ENCODE measurements around the gene RASGRF1.
A peak's percentile ranks its signal among the peaks of the same experiment; 100 is the strongest.

RASGRF1 gene

DNA sequence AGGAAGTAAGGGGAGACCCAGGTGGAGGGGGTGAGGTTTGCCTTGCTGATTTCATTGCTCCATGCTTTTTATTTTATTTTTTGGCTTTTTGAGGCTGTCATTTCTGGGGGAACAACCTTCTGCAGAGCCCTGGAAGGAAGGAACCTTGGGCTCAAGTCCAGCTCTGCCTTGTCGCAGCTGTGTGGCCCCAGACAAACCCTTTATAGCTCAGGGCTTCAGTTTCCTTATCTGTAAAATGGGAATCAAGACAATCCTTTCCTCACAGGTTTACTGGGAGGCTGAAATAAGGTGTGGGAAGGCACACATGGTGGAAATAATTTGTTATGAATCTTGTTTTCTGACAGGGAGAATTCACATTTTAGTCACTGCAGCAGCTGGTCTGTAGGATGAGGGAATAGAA lies 100.3 kb downstream of the RASGRF1 start:
- DNase-seq (ENCODE audit: low read depth in 2 of 3, low spot score in 1 of 3), result no peak

DNA sequence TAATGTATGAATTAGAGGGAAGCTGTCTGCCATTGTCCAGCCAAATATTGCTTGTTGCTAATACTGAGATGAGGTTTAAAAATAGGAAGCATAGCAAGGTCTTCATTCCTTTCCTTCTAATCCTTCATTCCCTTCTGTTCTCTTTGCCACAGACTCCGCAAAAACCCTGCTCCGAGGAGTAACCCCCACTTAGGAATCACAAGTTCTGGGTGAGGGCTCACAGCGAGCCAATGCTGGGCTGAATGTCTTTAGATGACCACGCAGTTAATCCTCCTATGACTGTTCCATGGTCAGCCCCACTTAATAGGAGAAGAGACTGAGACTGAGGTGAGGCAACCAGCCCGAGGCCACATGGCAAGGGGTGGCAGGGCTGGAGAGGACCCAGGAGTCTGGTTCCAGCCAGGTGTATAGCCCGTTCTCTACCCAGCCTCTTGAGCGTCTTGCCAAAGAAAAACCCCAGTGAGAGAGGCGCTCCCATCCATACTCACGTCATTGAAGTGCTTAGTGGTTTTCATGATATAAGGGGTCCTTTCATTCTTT lies 100.8 kb downstream of the RASGRF1 start:
- DNase-seq (ENCODE audit: low read depth in 2 of 3, low spot score in 1 of 3), result no peak

DNA sequence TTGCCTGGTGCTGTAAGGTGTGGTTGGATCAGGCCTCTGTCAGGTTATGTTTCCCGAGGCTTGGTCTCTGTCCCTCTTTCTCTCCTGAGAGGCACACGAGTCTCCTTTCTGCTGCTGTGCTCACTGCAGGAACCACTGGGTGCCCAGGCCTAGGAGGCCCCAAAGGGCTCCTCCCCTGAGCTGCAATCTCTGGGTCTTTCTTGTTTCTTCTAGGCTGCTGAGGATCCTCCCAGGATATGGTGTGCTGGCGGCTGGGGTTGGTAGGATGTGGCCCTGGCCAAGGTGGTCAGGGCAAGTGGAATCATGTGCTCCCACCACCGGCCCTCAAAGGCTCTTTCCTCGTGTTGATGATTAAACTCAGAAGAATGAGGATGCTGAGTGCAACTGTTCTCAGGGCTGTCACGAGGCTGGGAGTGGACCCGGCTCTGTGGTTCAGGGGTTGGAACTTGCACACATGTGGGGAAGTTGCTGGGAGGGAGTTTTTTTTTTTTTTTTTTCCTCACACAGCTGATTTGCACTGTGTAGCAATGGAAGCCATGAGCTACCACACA lies 102.1 kb downstream of the RASGRF1 start:
- no peak for DNase-seq (ENCODE audit: low read depth in 2 of 3, low spot score in 1 of 3)

DNA sequence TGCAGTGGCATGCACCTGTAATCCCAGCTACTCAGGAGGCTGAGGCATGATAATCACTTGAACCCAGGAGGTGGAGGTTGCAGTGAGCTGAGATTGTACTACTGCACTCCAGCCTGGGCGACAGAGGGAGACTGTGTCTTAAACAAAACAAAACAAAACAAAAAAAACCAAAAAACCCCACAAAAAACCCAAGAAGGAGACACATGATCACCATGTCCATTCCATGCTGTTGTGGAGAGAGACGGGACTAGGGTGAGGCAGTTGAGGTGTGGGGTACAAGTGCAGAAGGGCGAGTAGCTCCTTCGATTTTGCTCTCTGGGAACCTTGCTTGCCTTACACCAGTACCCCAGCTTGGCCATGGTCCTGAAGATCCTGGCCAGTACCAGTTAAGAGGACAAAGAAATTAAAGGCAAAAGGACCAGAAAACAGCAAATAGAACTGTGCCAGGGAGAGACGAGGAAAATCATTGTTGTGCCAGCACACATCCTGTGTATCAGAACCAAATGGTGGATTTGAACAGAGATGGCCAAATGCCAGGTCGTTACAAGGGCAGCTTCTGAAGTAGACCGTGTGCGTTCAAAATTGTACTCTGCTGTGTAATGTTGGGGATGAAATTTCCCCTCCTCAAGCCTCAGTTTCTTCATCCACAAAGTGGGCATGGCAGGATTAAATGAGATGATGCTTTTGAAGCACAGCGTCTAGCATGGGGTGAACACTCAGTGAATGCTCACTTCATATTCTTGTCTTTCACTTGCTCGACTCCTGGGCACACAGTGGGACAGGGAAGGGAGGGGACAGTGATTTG lies 102.8 kb downstream of the RASGRF1 start:
- DNase-seq (ENCODE audit: low read depth in 2 of 3, low spot score in 1 of 3), result no peak

DNA sequence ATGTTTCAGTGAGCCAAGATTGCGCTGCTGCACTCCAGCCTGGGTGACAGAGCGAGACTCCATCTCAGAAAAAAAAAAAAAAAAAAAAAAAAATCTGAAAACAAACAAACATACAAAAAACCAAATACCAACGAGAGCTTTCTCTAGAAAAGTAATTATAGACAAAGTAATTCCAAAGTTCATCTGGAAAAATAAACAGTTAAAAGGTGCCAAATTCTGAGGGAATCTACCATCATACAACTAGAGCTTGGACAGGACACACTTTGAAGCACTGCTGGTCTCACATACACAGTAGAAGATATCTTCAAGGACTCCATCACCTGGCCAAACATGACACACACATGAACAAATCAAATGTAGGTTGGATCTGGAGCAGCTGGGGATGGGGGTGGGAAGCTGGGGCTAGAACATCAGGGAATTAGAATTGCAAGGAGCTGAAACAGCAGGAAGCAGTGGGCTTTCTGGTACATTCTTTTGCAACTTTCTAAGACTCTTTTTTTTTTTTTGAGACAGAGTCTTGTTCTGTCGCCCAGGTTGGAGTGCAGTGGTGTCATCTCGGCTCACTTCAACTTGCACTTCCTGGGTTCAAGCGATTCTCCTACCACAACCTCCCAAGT lies 104.6 kb downstream of the RASGRF1 start:
- DNase-seq (ENCODE audit: low read depth in 2 of 3, low spot score in 1 of 3), result no peak

DNA sequence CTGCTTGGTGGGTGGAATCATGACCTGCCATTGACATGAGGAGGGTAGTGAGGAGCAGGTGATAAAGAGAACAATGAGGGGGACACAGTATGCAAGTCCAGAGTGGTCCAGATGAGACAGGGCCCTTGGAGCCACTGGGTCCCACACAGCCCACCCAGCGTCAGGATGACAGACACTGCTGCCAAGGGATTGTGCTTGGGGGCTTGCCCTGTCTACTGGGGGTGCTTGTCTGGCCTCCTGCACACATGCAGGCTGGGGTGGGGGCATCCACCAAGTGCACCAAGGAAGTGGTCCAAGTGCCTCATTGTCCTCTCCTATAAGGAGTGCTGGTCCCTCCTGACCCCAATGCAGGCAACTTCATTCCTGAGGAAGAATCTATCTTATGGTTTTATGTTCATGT lies 106.5 kb downstream of the RASGRF1 start:
- no peak for DNase-seq (ENCODE audit: low read depth in 2 of 3, low spot score in 1 of 3)

DNA sequence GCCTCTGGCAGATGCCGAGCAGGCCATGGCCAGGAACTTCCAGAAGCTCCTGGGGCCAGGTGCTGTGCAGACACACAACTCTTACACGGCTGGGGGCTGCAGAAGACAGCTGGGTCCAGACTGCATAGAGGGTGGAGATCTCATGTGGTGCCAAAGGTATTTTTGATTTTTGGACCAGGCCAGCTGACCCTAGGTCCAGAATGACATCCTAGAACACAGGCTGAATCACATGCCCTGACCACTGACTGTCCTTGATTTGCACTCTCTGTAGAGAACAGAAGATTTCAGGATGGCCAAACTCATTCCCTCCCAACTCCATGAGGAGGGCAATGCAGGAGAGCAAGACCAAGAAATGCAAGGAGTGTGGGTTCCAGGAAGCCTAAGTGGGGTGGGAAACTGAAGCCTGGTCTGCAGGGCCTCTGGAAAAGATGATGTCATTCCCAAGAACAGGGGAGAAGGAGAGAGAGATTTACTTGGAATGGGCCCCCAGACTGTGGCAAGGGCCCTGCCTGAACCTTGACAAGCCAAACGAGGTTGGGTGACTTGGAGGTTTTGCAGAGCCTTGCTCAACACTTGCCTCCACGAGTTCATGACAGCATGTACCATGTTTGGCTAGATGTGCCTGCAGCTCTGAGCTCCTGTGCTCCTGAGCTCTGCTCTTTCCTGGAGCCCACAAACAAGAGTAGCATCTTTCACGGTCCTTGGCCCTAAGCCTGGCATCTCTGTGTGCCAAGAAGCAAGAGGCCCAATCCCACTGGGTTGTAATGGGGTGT lies 107.2 kb downstream of the RASGRF1 start:
- no peak for DNase-seq (ENCODE audit: low read depth in 2 of 3, low spot score in 1 of 3)

DNA sequence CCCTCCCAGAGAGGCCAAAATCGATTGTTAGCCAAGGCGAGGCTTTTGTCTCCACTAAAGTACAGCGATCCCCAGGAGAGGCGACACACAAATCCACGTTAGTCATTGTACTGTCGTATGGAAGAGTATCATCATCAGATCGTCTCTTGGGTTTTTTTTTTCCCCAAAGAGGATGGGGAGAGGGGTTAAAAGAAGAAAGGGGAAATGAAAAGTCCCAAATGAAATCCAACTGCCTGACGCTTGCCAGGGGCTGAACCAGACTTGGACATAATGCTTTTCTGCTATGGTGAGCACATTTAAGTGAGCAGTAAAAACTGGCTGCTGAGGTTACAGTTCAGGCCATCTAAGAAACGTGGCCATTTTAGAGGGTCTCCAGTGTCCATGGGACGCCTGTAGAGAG lies 107.8 kb downstream of the RASGRF1 start:
- no peak for DNase-seq (ENCODE audit: low read depth in 2 of 3, low spot score in 1 of 3)

DNA sequence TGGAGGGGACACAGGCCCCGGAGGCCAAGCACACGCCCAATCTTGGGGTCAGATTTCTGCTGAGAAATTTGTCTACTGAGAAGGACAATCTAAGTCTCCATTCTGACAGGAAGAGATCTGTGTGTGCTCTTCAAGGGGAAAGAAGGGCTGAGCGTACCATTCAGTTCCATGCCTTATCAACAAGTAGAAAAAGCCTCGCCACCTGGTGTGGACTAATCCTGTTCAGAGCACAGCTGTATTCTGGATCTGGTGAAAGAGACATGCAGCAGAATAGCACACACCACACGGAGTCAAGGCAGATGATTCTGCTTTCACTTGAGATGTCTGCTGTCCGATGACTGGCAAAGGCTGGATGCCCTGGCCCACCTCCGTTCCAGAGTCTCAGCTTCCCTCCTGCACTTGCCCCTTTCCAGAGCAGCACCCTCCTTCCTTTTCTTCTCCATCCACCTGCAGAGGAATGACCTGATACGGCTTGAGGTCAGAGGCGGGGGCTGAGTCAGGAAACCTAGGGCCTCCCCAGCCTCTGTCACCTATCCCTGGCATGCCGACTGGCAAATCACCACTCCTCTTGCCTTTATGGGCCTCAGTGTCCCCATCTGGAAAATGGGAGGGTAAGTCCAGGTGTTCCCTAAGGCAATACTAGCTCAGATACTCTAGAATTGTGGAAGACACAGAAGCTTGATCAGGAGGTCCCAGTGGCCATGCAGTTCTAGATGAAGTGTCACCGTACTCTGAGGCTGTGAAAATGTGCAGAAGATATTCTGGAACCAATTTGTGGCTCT lies 108.9 kb downstream of the RASGRF1 start:
- DNase-seq (ENCODE audit: low read depth in 2 of 3, low spot score in 1 of 3), result no peak

DNA sequence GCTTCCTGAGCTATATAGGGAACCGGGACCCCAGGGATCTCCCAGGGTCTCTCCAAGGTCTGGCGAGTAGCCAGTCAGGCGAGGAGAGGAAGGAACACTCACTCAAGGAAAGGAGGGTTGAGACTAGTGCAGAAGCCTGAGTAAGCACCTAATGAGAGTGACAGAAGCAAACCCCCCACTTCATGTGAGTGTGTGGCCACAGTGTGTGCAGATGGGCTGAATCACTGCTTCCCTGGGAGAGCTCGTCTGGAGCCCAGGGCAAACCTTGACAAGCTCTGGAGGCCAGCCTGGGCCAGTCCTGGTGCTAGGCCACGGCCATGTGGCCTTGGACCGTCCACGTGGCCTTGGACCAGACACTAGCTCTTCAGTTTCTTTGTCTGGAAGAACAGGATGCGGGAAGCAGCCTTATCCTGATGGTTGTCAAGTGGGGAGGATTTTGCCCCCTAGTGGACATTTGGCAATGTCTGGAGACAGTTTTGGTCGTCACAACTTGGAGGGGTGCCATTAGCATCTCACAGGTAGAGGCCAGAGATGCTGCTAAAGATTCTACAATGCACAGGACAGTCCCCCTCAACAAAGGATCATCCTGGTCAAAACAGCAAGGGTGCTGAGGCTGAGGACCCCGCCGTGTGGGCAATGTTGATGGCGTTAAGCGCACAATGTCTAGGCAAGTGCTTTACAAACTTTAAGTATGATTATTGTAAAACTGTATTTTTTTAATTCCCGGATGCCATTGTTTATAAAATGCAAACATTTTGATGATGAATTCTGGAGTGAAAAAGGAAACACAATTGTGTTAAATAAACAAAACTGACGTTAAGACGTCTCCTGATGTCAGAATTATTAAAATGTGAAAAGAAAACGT lies 110.9 kb downstream of the RASGRF1 start:
- DNase-seq (ENCODE audit: low read depth in 2 of 3, low spot score in 1 of 3), result peak in 2 of 3 donors; percentile 14 to 41

DNA sequence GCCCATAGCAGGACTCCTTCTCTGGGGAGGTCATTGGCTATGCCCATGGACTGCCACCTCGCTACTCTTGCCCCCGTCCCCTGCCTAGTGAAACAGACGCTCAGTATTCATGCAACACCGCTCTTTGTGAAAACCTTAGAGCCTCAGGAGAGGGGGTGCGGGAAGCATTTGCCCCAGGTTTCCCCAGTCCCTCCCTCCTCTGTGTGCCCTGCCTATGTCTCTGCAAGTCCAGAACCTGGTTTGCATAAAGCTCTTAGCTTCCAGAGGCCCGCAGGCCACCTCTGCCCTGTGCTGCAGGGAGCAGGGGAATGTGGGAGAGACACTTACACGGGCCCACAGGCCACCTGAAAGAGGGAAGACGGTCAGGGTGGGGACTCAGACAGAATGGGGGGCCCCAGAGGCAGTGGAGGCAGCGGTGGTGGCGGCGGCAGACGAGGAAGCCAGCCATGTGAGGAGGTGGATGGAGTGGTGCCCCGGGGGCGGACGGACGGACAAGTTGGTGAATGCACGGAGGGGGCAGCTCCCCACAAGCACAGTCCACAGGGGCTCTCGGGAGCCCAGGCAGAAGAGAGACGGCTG lies 111.9 kb downstream of the RASGRF1 start:
- DNase-seq (ENCODE audit: low read depth in 2 of 3, low spot score in 1 of 3), result no peak

DNA sequence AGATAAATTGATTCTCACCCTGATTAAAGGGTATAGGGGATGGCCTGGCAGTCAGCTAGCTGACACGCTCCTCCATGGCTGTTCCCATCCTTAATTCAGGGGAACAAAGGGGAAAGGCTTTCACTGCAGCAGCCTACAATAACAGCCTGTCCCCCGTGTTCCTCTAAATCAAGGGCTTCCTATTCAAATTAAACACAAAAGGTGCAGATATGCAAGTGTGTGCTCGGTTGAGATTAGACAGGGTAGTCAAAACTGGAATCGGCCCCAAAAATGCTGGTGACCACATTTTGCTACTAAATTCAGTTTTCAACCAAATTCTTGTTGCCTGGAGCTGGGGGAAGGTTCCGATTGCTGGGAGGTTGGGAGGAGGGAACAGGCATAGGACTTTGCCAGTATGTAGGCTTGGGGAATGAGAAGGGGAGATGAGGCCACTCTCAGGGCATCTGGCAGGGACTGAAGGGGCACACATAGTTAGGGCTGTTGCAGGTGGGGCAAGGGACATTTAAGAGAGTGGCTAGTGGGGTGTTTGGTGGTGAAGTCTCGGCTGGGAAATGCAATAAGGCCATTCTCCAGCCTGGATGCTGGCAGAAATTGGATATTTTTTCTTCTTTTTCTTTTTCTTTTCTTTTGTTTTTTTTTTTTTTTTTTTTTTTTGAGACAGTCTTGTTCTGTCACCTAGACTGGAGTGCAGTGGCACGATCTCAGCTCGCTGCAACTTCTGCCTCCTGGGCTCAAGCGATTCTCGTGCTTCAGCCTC lies 112.8 kb downstream of the RASGRF1 start:
- DNase-seq (ENCODE audit: low read depth in 2 of 3, low spot score in 1 of 3), result no peak

DNA sequence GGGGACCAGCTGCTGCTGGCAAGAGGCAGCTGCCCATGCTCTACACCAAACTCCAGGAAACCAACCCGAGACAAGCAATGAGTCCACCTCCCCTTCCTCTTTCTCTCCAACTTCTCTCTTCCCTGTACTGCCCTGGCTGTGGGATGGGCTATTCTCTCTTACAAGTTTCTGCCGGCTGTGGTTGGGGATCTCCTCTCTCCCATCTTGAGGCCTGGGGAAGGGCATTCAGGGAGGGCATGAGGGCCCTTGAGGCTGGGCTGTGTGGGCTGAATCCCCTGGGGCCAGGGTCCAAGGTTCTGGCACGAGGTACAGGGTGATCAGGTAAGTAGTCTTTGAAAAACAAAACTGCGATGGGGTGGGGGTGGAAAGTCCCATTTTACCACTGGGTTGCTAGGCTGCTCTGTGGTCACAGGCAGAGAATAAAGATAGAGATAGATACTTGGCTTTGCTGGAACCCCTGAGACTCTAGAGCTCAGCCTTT lies 113.4 kb downstream of the RASGRF1 start:
- no peak for DNase-seq (ENCODE audit: low read depth in 2 of 3, low spot score in 1 of 3)

DNA sequence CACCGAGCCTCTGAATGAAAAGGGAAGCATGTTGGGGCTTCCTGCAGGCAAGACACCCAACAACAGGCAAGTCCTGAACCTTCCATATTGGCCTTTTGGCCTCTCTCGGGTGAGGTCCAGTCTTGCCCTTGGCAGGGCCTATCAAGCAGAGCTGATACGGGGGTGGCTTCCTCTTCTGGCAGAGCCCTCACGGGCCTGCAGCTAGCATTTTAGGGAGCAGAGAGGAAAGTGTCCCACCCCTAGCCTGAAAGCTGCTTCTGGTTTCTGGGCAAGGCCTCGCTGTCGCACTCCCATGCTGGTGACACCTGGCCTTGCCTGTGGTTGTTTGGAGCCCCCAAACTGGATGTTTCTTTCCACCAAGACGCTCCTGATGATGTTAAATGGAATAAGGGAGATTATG lies 113.9 kb downstream of the RASGRF1 start:
- DNase-seq (ENCODE audit: low read depth in 2 of 3, low spot score in 1 of 3), result no peak

DNA sequence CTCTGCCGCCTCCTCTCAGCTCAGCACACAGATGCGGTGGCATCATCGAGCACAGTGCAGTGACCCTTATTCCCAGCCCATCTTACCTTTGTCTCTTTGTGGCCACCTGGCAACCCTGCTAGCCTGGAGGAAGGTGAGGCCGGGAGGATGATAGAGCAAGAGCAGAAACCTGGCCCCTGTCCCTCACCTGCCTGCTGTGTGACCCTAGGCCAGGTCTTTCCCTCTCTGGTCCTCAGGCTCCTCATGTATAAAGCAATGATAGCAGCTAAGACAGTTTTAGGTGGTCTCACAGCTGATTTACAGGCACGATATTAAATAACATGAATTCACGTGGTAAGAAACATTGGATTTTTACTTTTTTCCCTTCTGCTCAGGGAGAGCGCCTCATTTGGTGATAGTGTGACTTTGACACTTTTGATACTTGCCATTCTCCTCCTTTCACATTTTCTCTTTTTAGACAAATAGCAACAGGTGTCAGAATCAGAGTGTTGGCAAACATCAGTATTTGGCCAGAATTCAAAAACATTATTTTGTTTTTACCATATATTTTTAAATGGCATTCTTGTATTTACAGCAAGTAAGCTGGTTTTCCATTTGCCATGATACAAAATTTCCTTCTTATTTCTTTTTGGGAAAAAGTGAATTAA lies 116.2 kb downstream of the RASGRF1 start:
- no peak for DNase-seq (ENCODE audit: low read depth in 2 of 3, low spot score in 1 of 3)

DNA sequence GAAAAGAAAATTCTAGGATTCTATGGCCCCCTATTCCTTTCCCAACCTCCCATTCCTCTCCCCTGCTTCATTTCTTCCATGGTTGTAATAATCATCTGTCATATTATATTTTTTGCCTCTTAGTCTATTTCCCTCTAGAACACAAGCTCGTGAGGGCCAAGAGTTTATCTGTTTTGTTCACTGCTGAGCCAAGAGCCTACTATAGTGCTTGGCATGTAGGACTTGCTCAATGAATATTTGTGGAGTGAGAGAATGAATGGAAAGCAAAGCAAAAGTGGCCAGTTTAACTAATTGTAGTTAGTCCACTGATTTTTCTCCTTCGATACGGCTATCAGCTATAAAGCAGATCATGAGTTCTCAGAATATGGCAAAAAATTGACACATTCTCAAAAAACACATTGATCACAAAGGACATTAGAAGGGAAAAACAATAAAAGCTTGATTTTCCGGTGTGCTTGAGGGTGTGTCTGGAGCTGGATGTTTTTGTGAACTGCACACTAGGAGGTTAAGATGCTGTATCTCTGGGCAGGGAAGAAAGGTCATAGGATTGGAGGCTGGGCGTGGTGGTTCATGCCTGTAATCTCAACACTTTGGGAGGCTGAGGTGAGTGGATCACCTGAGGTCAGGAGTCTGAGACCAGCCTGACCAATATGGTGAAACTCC lies 120.8 kb downstream of the RASGRF1 start:
- no peak for DNase-seq (ENCODE audit: low read depth in 2 of 3, low spot score in 1 of 3)

DNA sequence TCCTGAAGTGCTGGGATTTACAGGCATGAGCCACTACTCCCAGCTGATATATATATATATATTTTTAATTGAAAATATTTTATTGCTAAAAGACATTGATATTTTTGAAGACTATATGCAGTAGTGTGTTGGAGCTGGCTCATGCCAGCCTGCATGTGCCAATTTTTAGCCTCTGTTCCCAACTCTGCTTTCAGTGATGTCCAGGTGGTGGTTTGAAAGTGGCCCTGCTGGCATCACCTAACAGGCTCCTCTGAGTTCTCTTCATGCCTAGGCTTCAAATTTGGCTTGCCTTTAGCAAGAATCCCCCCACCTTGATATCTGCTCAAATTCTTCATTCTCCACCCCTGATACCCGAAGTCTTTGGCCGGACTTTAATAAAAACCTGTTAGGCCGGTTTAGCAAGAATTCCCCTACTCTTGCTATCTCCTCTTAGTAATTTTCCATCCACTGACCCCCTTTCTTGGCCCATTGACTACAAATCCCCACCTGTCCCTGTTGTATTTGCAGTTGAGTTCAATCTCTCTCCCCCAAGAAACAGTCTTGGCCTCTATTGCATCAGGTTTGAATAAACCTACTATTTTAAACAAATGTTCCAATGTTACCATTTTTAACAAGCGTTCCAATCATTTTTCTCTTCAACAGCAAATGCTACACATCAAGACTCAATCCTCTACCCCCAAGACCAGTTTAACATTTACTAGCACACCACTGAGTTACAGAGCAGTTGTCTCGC lies 121.9 kb downstream of the RASGRF1 start:
- no peak for DNase-seq (ENCODE audit: low read depth in 2 of 3, low spot score in 1 of 3)
